Measurements from ENCODE around the gene TUBB1. TPM values are rescaled to one million over a fixed set of nuclear protein-coding genes. Genes with fewer than 3 reads are reported as not detected.

Gene TUBB1
- total and polyA plus RNA-seq, 2 of the 13 experiments (the other 11 are each of a cell fraction or from before 2014, with no cell fraction given): 0.11 to 57.6 TPM

DNA sequence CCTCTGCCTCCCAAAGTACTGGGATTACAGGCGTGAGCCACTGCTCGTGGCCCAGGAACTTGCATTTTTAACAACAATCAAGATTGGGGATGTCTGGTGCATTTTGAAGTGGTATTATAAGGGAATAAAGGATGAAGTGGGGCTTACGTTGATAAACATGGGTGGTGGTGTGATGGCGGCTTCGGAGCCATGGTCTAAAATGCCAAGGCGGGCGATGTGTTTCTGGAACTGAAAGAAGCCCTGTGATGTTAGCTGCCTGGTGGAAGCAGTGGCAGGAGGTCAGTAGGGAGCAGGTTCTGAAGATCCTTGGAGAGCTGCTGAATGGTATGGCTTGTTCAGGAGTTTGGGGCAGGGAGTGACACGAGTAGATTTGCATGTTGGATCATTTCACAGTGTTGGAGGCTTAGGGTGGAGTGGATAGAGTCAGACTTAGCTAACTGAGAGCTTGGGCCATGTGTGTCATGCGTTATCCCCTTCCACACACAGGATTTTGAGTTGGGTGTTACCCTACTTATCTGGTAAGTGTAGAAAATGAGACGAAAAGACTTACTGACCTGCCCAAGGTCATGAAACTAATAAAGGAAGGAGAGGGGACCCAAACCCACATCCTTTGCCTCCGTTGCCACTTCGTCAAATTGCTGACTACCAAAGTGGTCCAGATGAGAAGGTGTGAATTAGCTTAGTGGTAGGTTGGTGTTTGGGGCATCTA lies 36.7 kb upstream of the TUBB1 start (continued):
- TF ChIP-seq, protein P1, sequence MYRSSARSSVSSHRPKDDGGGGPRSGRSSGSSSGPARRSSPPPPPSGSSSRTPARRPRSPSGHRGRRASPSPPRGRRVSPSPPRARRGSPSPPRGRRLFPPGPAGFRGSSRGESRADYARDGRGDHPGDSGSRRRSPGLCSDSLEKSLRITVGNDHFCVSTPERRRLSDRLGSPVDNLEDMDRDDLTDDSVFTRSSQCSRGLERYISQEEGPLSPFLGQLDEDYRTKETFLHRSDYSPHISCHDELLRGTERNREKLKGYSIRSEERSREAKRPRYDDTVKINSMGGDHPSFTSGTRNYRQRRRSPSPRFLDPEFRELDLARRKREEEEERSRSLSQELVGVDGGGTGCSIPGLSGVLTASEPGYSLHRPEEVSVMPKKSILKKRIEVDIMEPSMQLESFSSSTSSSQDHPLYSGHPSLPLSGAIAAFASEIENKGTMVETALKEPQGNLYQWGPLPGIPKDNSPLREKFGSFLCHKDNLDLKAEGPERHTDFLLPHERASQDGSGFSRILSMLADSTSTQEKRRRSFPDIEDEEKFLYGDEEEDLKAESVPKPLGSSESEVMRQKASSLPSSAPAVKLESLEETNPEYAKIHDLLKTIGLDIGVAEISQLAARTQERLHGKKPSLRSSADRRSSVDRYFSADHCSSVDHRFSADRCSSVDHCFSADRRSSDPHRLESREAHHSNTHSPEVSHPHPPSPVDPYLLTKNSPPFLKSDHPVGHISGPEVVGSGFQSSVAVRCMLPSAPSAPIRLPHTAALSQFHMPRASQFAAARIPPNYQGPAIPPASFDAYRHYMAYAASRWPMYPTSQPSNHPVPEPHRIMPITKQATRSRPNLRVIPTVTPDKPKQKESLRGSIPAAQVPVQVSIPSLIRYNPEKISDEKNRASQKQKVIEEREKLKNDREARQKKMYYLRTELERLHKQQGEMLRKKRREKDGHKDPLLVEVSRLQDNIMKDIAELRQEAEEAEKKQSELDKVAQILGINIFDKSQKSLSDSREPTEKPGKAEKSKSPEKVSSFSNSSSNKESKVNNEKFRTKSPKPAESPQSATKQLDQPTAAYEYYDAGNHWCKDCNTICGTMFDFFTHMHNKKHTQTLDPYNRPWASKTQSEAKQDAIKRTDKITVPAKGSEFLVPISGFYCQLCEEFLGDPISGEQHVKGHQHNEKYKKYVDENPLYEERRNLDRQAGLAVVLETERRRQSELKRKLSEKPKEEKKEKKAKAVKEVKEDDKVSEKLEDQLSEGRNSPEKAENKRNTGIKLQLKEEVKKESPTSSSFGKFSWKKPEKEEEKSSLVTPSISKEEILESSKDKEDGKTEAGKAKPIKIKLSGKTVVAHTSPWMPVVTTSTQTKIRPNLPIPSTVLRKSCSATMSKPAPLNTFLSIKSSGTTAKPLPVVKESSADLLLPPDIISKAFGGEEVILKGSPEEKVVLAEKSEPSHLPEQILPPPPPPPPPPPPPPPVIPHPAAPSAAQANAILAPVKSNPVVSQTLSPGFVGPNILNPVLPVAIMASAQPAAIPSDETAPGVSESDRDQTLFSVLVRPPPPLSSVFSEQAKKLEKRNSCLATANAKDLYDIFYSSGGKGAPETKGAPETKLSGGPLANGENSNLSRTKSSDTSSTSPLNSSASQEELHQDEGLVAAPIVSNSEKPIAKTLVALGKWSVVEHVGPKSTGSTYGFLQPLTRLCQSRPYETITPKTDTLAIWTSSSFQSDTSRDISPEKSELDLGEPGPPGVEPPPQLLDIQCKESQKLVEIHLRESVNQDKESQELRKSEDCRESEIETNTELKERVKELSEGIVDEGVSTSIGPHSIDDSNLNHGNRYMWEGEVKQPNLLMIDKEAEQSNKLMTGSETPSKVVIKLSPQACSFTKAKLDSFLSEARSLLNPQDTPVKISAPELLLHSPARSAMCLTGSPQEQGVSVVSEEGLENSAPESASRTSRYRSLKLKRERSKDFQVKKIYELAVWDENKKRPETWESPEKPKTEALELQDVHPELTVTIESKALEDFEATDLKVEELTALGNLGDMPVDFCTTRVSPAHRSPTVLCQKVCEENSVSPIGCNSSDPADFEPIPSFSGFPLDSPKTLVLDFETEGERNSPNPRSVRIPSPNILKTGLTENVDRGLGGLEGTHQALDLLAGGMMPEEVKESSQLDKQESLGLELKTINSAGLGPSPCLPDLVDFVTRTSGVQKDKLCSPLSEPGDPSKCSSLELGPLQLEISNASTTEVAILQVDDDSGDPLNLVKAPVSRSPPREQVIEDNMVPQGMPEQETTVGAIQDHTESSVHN (CRISPR knock-in tag; IDR thresholded peaks at IDR 0.05): 0 out of 2 replicates have a peak, but pooled peaks have one; percentile 21
- no peak for TF ChIP-seq ZNF3 (CRISPR knock-in tag; IDR thresholded peaks at IDR 0.05)
- 0 out of 2 replicates have a peak, but pooled peaks have one; percentile 47 for TF ChIP-seq ZNF33A (CRISPR knock-in tag; IDR thresholded peaks at IDR 0.05; ENCODE audit: borderline replicate concordance)
- TF ChIP-seq ZNF724P (CRISPR knock-in tag; IDR thresholded peaks at IDR 0.05; ENCODE audit: borderline replicate concordance): 0 out of 2 replicates have a peak, but pooled peaks have one; percentile 13
- 0 out of 2 replicates have a peak, but pooled peaks have one; percentile 28 for TF ChIP-seq ZNF501 (CRISPR knock-in tag; IDR thresholded peaks at IDR 0.05)
- no peak for TF ChIP-seq ZNF878 (CRISPR knock-in tag; IDR thresholded peaks at IDR 0.05)
- peak; percentile 54; the same call in 1 of the 2 replicates for TF ChIP-seq ZBTB4 (CRISPR knock-in tag; IDR thresholded peaks at IDR 0.05; ENCODE audit: borderline replicate concordance)
- peak; percentile 51; the same call in 1 of the 2 replicates for TF ChIP-seq SP4 (CRISPR knock-in tag; IDR thresholded peaks at IDR 0.05)
- TF ChIP-seq ELF4 (CRISPR knock-in tag; IDR thresholded peaks at IDR 0.05; ENCODE audit: borderline replicate concordance): peak; percentile 60; the same call in 1 of the 2 replicates
- TF ChIP-seq, protein P2, sequence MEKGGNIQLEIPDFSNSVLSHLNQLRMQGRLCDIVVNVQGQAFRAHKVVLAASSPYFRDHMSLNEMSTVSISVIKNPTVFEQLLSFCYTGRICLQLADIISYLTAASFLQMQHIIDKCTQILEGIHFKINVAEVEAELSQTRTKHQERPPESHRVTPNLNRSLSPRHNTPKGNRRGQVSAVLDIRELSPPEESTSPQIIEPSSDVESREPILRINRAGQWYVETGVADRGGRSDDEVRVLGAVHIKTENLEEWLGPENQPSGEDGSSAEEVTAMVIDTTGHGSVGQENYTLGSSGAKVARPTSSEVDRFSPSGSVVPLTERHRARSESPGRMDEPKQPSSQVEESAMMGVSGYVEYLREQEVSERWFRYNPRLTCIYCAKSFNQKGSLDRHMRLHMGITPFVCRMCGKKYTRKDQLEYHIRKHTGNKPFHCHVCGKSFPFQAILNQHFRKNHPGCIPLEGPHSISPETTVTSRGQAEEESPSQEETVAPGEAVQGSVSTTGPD (CRISPR knock-in tag; IDR thresholded peaks at IDR 0.05): 0 out of 2 replicates have a peak, but pooled peaks have one; percentile 31
- TF ChIP-seq ZNF138 (CRISPR knock-in tag; IDR thresholded peaks at IDR 0.05; ENCODE audit: low read depth): peak; percentile 47; the same call in 1 of the 2 replicates
- TF ChIP-seq ZNF782 (CRISPR knock-in tag; IDR thresholded peaks at IDR 0.05; ENCODE audit: borderline replicate concordance): 0 out of 2 replicates have a peak, but pooled peaks have one; percentile 39
- peak; percentile 68; the same call in 1 of the 2 replicates for TF ChIP-seq CC2D1A (CRISPR knock-in tag; IDR thresholded peaks at IDR 0.05)
- 0 out of 2 replicates have a peak, but pooled peaks have one; percentile 10 for TF ChIP-seq ZNF546 (CRISPR knock-in tag; conservative IDR thresholded peaks at IDR 0.05)
